ENCODE results near the gene CD209. TPM values are rescaled to one million over a fixed set of nuclear protein-coding genes. Genes with fewer than 3 reads are reported as not detected.

Gene CD209
- total and polyA plus RNA-seq, 2 of the 8 experiments (the other 6 are each of a cell fraction or from before 2014, with no cell fraction given): 0.05 to 0.22 TPM

DNA sequence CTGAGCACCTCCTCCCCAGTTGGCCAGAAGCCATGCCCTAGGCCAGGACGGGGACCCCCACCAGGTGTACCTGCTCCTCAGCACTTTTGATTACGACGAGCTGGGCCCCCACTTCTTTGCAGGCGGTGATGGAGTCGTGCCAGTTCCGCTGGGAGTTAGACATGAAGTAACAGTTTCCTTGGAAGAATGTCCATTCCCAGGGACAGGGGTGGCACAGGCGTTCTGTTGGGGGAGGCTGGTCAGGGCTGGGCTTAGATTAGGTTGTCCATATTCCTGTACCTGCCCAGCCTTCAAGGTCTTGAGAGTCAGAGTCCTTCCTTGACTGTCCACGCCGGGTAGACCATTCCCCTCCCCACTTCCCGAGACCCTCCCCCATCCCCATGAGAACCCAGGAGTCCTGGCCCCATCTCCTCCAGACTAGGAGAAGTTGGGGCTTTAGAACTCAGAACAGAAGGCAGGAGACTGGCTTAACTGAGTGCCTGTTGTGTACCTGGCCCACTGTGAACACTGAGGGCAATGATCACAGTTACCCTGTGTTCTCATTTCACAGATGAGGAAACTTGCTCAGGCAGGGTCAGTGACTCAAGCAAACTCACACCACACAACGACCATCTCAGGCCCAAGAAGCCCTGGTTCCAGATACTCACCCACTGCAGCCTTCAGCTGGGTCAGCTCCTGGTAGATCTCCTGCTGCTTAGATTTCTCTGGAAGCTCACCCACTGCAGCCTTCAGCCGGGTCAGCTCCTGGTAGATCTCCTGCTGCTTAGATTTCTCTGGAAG, 2.3 kb downstream of the CD209 start (continued):
- TF ChIP-seq, protein P1, sequence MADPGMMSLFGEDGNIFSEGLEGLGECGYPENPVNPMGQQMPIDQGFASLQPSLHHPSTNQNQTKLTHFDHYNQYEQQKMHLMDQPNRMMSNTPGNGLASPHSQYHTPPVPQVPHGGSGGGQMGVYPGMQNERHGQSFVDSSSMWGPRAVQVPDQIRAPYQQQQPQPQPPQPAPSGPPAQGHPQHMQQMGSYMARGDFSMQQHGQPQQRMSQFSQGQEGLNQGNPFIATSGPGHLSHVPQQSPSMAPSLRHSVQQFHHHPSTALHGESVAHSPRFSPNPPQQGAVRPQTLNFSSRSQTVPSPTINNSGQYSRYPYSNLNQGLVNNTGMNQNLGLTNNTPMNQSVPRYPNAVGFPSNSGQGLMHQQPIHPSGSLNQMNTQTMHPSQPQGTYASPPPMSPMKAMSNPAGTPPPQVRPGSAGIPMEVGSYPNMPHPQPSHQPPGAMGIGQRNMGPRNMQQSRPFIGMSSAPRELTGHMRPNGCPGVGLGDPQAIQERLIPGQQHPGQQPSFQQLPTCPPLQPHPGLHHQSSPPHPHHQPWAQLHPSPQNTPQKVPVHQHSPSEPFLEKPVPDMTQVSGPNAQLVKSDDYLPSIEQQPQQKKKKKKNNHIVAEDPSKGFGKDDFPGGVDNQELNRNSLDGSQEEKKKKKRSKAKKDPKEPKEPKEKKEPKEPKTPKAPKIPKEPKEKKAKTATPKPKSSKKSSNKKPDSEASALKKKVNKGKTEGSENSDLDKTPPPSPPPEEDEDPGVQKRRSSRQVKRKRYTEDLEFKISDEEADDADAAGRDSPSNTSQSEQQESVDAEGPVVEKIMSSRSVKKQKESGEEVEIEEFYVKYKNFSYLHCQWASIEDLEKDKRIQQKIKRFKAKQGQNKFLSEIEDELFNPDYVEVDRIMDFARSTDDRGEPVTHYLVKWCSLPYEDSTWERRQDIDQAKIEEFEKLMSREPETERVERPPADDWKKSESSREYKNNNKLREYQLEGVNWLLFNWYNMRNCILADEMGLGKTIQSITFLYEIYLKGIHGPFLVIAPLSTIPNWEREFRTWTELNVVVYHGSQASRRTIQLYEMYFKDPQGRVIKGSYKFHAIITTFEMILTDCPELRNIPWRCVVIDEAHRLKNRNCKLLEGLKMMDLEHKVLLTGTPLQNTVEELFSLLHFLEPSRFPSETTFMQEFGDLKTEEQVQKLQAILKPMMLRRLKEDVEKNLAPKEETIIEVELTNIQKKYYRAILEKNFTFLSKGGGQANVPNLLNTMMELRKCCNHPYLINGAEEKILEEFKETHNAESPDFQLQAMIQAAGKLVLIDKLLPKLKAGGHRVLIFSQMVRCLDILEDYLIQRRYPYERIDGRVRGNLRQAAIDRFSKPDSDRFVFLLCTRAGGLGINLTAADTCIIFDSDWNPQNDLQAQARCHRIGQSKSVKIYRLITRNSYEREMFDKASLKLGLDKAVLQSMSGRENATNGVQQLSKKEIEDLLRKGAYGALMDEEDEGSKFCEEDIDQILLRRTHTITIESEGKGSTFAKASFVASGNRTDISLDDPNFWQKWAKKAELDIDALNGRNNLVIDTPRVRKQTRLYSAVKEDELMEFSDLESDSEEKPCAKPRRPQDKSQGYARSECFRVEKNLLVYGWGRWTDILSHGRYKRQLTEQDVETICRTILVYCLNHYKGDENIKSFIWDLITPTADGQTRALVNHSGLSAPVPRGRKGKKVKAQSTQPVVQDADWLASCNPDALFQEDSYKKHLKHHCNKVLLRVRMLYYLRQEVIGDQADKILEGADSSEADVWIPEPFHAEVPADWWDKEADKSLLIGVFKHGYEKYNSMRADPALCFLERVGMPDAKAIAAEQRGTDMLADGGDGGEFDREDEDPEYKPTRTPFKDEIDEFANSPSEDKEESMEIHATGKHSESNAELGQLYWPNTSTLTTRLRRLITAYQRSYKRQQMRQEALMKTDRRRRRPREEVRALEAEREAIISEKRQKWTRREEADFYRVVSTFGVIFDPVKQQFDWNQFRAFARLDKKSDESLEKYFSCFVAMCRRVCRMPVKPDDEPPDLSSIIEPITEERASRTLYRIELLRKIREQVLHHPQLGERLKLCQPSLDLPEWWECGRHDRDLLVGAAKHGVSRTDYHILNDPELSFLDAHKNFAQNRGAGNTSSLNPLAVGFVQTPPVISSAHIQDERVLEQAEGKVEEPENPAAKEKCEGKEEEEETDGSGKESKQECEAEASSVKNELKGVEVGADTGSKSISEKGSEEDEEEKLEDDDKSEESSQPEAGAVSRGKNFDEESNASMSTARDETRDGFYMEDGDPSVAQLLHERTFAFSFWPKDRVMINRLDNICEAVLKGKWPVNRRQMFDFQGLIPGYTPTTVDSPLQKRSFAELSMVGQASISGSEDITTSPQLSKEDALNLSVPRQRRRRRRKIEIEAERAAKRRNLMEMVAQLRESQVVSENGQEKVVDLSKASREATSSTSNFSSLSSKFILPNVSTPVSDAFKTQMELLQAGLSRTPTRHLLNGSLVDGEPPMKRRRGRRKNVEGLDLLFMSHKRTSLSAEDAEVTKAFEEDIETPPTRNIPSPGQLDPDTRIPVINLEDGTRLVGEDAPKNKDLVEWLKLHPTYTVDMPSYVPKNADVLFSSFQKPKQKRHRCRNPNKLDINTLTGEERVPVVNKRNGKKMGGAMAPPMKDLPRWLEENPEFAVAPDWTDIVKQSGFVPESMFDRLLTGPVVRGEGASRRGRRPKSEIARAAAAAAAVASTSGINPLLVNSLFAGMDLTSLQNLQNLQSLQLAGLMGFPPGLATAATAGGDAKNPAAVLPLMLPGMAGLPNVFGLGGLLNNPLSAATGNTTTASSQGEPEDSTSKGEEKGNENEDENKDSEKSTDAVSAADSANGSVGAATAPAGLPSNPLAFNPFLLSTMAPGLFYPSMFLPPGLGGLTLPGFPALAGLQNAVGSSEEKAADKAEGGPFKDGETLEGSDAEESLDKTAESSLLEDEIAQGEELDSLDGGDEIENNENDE (IDR thresholded peaks at IDR 0.05; ENCODE audit: insufficient replicate concordance, low read length): no peak
- TF ChIP-seq PHF8 (conservative IDR thresholded peaks at IDR 0.05; ENCODE audit: low read depth, low read length) (no peak), POLR2A (IDR thresholded peaks at IDR 0.05; ENCODE audit: control extremely low read depth in 1 of 2, low read depth in 2 of 2, low read length in 2 of 2) (no peak)
- TF ChIP-seq, protein P2, sequence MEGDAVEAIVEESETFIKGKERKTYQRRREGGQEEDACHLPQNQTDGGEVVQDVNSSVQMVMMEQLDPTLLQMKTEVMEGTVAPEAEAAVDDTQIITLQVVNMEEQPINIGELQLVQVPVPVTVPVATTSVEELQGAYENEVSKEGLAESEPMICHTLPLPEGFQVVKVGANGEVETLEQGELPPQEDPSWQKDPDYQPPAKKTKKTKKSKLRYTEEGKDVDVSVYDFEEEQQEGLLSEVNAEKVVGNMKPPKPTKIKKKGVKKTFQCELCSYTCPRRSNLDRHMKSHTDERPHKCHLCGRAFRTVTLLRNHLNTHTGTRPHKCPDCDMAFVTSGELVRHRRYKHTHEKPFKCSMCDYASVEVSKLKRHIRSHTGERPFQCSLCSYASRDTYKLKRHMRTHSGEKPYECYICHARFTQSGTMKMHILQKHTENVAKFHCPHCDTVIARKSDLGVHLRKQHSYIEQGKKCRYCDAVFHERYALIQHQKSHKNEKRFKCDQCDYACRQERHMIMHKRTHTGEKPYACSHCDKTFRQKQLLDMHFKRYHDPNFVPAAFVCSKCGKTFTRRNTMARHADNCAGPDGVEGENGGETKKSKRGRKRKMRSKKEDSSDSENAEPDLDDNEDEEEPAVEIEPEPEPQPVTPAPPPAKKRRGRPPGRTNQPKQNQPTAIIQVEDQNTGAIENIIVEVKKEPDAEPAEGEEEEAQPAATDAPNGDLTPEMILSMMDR (IDR thresholded peaks at IDR 0.05; ENCODE audit: control extremely low read depth in 1 of 3, insufficient read depth in 1 of 3, low read depth in 1 of 3, low read length in 3 of 3): no peak

Measured in H1 (cell line).